A673 (cell line): ENCODE data around the gene KEL. TPM values are rescaled to one million over a fixed set of nuclear protein-coding genes. Genes with fewer than 3 reads are reported as not detected.

ENCODE experiments used
- BruUV-seq: library from RNA; stranded (reverse); fragments of 400-500 nt; replicated peaks from 2 replicates; lab custom pipeline; 2021; lab: Mats Ljungman, UMichigan
- CTCF ChIA-PET: fragments of 300-600 bp; sonication (Branson Sonifier 250); formaldehyde crosslinking; loops from one replicate; lab custom pipeline; 2022; ENCODE audit warnings: antibody characterized with exemption; lab: Charles Lee
- POLR2A ChIA-PET: fragments of 300-600 bp; sonication (Branson Sonifier 250); formaldehyde crosslinking; loops from one replicate; lab custom pipeline; 2022; ENCODE audit warnings: antibody characterized with exemption; ENCODE audit not compliant: low non-redundant PET; lab: Charles Lee
- DNase-seq: peaks from one replicate; pipeline ENCODE4 v3.0.0-alpha.2; 2015; ENCODE audit warnings: low spot score
- H3K27ac ChIP-seq: fragments of 200-600 bp; sonication (generic); 2 replicates; pipeline ENCODE4 v1.5.1; 2016; ENCODE audit warnings: mixed run types, low read depth, mild to moderate bottlenecking, mixed read lengths, antibody characterized with exemption, low read length; ENCODE audit not compliant: poor library complexity, severe bottlenecking
- H3K27me3 ChIP-seq: fragments of 200-600 bp; sonication (generic); replicated peaks from 2 replicates; pipeline ENCODE4 v1.6.1; 2017; ENCODE audit warnings: mixed run types, low read depth, mild to moderate bottlenecking, mixed read lengths, antibody characterized with exemption, low read length; ENCODE audit not compliant: insufficient read depth, poor library complexity
- H3K36me3 ChIP-seq: fragments of 200-600 bp; sonication (generic); 2 replicates; pipeline ENCODE4 v1.6.1; 2016; ENCODE audit warnings: mixed run types, mild to moderate bottlenecking, mixed read lengths, antibody characterized with exemption, low read length; ENCODE audit not compliant: insufficient read depth, poor library complexity, severe bottlenecking
- H3K4me1 ChIP-seq: fragments of 200-600 bp; sonication (generic); 2 replicates; pipeline ENCODE4 v1.6.1; 2017; ENCODE audit warnings: mixed run types, mild to moderate bottlenecking, mixed read lengths, antibody characterized with exemption, low read length; ENCODE audit not compliant: insufficient read depth, poor library complexity, severe bottlenecking
- H3K4me3 ChIP-seq: fragments of 200-600 bp; sonication (generic); 2 replicates; pipeline ENCODE4 v1.5.1; 2016; ENCODE audit warnings: low read depth, mixed run types, mild to moderate bottlenecking, mixed read lengths, low read length; ENCODE audit not compliant: poor library complexity, severe bottlenecking
- H3K9me3 ChIP-seq: fragments of 200-600 bp; sonication (generic); 2 replicates; pipeline ENCODE4 v1.6.1; 2016; ENCODE audit warnings: mixed run types, low read depth, mild to moderate bottlenecking, mixed read lengths, antibody characterized with exemption, low read length; ENCODE audit not compliant: poor library complexity, severe bottlenecking
- CTCF ChIP-seq: fragments of 300-800, 200-600 bp; sonication (generic); conservative IDR thresholded peaks from 2 replicates; pipeline ENCODE4 v1.5.1; 2017; ENCODE audit warnings: low read depth, mild to moderate bottlenecking, antibody characterized with exemption, low read length, moderate library complexity, mixed read lengths
- EZH2 ChIP-seq: fragments of 200-600 bp; sonication (generic); IDR thresholded peaks from 2 replicates; pipeline ENCODE4 v1.6.1; 2017; ENCODE audit warnings: borderline replicate concordance, low read depth, mild to moderate bottlenecking, mixed read lengths, antibody characterized with exemption, low read length; ENCODE audit not compliant: poor library complexity, severe bottlenecking
- intact Hi-C: fragments of 100-400 bp; cut with micrococcal nuclease; formaldehyde crosslinking; loops from one replicate; pipeline ENCODE4 v1.10.0; 2022; ENCODE audit not compliant: unreplicated experiment
- total RNA-seq: library from RNA; stranded (reverse); gene quantifications from 2 replicates; pipeline ENCODE4 v1.2.3, GENCODE V29; 2021

Gene KEL
- total RNA-seq, 1 experiment from 2014 or later, result not detected

GRCh38 chr7:143005632-143006260, 43.6 kb upstream of the KEL start:
- no TSS peak for BruUV-seq
- intact Hi-C loops, result loop anchor here (1.0 to 10.0 kb wide), 2 partner anchors 152 to 401 kb away; no protein-coding TSS in a partner anchor
- DNase-seq, result no peak
- ChIA-PET CTCF (interaction anchor here (5.4 kb wide), 1 partner anchor 210 kb away, joined by 54 read pairs; no protein-coding TSS in a partner anchor), POLR2A (no interaction called here)
- H3K36me3 ChIP-seq, result no peaks in the 10 kb centered on the region
- H3K4me1 ChIP-seq, result no peaks in the 10 kb centered on the region
- no peaks in the 10 kb centered on the region for H3K9me3 ChIP-seq
- TF ChIP-seq CTCF (no peak), EZH2 (no peak)
- H3K27me3 ChIP-seq, result peaks cover 6% of the 10 kb centered on the region
- no peak overlapping the region for H3K4me3 ChIP-seq
- no peak overlapping the region for H3K27ac ChIP-seq

DNA sequence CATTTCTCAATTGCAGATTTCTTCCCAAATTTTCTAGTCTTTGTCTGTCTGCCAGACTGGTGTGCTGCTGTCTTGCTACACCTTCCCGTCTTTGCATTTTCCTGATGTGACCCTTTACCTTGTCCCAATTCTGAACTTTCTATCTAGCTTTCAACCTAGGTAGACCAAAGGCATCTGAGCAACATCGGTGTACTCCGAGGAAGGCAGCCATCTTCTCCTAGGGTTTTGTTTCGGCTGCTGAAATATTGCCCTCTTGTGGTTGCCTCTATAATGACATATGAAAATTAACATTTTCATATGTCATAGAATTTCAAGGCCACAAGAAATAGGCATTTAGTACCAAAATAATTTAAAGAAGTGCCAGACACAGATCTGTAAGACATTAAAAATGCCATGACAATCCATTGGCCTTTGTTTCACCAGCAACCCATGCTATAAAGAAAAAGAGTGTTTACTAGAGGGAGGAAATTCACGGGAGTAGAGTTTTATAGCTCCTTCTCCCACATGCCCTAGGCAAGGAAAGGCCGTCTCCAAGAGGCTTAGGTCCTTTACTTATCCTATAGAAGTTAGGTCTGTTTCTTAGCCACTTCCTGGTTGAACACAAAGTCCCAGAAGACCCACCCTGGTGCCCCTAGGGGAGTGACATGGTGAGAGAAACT, 41.4 kb upstream of the KEL start:
- no peaks in the 10 kb centered on the region for H3K4me1 ChIP-seq
- no peaks in the 10 kb centered on the region for H3K9me3 ChIP-seq
- no peak overlapping the region for H3K27ac ChIP-seq
- no peak overlapping the region for H3K4me3 ChIP-seq
- peaks cover 11% of the 10 kb centered on the region for H3K27me3 ChIP-seq
- H3K36me3 ChIP-seq, result no peaks in the 10 kb centered on the region
- no TSS peak for BruUV-seq
- POLR2A ChIA-PET, result no interaction called here
- intact Hi-C loops, result loop anchor here (1.0 to 10.0 kb wide), 3 partner anchors 121 to 399 kb away; no protein-coding TSS in a partner anchor
- DNase-seq, result peak; percentile 51
- CTCF ChIA-PET, result interaction anchor here (0.7 to 2.4 kb wide), 4 partner anchors 123 to 211 kb away, joined by 3 to 17 read pairs (median 5); no protein-coding TSS in a partner anchor
- TF ChIP-seq EZH2, result no peak
- peak; percentile 83 for TF ChIP-seq CTCF

GRCh38 chr7:143002898-143003297, 40.7 kb upstream of the KEL start:
- CTCF ChIA-PET, result interaction anchor here (0.6 to 2.4 kb wide), 4 partner anchors 30 to 212 kb away, joined by 3 to 17 read pairs (median 6); no protein-coding TSS in a partner anchor
- no TSS peak for BruUV-seq
- TF ChIP-seq CTCF (no peak), EZH2 (no peak)
- Histone ChIP-seq H3K27me3 (peaks cover 11% of the 10 kb centered on the region), H3K9me3 (no peaks in the 10 kb centered on the region), H3K27ac (no peak overlapping the region), H3K4me3 (no peak overlapping the region), H3K4me1 (no peaks in the 10 kb centered on the region), H3K36me3 (no peaks in the 10 kb centered on the region)
- intact Hi-C loops, result loop anchor here (1.0 to 10.0 kb wide), 3 partner anchors 121 to 398 kb away; no protein-coding TSS in a partner anchor
- POLR2A ChIA-PET, result no interaction called here
- no peak for DNase-seq
